Stimulated activated CD8-positive, alpha-beta memory T cell treated with anti-CD3 and anti-CD28 coated beads, Interleukin-4, amount 100 ng/mL, for 24 hours (primary cell): ENCODE data around the gene IL4R.
"Not testable (repeated sequence)": the region's sequence is repeated elsewhere in the genome, so short reads cannot be mapped to it uniquely, and the experiment has no call there.

ENCODE experiments used
- DNase-seq: peaks from one replicate; pipeline ENCODE4 v3.0.0-alpha.2; 2020; ENCODE audit warnings: low read depth

Gene IL4R

DNA sequence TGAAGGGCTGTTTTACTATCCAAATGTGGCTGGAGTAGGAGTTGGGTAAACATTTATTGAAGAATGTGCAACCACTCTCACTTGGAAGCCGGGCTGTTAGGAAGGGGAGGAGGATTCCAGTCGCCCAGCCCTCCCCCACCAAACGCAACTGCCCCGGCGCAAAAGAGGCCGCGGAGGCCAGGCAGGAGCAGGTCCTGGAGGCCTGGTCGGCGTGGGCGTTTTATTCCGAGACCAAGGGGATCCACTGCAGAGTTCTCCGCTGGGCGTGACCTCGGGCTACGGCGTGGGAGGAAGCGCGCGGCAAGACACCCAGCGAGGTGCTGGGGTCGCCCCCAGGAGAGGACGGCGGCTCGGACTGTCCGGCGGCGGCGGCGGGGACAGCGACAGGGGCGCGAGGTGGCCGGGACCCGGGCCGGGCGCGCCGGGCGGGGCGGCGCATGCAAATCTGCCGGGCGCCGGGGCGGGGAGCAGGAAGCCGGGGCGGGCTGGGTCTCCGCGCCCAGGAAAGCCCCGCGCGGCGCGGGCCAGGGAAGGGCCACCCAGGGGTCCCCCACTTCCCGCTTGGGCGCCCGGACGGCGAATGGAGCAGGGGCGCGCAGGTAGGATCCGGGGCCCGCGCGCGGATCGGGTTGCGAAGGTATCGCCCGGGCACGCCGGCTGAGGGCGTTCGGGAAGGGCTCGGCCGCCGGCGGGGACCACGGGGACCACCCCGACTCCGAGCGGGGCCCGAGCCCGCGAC lies at the start of gene IL4R:
TSS of gene IL4R (plus strand) at position 553 of the 739 bp plus-strand sequence. CDS start 26,230 bp downstream, outside the sequence.
- peak; percentile 59 for DNase-seq

DNA sequence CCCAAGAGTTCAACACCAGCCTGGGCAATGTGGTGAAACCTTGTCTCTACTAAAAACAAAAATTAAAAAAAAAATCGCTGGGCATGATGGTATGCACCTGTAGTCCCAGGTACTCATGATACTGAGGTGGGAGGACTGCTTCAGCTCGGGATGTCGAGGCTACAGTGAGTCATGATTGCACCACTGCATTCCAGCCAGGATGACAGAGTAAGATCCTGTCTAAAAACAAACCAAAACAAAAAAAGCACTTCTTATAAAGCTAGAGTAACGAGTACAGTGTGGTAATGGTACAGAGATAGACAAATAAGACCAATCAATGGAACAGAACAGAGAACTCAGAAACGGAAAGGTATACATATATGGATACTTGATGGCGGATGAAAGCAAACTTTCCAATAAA lies 49.6 kb upstream of the IL4R start:
- DNase-seq = no peak

DNA sequence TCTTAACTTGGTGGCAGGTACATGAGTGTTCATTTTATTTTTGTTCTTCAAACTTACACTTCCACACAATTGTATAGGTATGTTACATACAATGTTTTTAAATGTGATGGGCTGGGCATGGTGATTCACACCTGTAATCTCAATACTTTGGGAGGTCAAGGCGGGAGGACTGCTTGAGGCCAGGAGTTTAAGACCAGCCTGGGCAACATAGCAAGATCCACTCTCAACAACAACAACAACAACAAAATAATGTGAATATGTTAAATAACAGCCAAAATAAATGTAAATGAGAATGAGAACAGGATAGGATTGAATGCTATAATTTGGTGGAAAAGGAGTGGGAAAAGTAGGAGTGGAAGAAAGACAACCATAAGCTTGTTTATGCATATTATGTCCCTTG lies 47.8 kb upstream of the IL4R start:
- no peak for DNase-seq

DNA sequence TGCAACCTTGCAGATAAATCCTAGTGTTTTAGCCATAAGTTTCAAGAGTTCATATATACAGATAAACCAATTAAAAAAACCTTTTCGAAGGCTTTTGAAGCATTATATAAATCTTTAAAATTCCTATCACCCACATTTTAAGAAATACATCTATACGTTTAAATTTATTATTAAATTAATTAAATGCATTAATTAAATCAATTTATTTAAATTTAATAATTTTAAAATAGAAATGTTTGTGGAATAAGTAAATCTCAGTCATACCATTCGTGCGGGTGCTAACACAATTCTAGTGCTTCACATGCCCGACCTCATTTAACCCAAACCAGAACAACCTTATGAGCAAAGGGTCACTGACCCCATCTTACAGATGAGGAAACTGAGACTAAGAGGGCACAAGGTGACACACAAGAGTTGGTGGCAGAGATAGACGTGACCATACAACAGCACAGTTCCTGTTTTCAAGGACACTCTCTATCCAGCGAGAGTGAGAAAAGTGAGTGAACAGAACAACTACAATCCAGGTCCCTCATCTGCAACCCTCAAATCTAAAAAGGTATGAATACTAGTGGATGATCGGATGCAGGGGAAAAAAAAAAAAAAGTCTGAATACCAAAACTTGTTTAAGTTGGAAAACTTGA lies 46.6 kb upstream of the IL4R start:
- DNase-seq = no peak

DNA sequence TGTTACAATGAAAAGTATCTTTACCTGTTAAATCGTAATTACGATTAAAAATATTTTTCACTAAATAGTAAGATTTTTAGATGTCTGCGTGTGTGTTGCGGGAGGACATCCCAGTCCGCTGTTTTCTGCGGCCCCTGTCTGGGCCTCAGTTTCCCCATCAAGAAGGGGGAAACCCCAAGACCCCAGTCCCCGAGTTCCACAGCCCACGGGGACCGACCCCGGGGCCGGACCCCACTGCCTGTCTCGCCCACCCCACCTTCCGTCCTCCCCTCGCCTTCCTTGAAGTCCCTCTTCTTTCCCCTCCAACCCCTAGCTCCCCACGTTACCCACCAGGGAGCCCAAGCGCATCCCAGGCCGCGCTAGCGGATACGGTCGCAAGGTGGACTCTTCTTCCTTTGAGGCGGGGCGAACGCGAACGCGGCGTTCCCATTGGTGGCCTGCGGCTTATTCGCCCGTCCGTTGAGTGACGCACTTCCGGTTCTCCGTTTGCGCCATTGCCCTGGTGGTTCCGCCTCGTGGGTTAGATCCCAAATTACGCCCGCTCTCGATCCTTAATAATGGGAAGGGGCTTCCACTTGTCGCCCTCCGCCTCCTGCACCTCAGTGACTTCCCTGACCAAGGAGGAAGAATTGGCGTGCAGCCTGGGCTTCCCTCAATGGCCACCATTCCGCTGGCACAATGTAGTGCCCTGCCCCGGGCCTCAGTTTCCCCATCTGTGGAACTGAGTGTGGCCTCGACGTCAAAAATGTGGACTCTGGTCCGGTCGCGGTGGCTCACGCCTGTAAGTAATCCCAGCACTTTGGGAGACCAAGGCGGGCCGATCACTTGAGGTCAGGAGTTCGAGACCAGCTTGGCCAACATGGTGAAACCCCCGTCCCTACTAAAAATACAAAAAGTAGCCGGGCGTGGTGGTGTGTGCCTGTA lies 45.1 kb upstream of the IL4R start, which contains the start of gene NSMCE1:
TSS of gene NSMCE1 (minus strand) at position 397 of the 924 bp plus-strand sequence. CDS start 11,202 bp downstream, outside the sequence.
- DNase-seq = peak; percentile 97

DNA sequence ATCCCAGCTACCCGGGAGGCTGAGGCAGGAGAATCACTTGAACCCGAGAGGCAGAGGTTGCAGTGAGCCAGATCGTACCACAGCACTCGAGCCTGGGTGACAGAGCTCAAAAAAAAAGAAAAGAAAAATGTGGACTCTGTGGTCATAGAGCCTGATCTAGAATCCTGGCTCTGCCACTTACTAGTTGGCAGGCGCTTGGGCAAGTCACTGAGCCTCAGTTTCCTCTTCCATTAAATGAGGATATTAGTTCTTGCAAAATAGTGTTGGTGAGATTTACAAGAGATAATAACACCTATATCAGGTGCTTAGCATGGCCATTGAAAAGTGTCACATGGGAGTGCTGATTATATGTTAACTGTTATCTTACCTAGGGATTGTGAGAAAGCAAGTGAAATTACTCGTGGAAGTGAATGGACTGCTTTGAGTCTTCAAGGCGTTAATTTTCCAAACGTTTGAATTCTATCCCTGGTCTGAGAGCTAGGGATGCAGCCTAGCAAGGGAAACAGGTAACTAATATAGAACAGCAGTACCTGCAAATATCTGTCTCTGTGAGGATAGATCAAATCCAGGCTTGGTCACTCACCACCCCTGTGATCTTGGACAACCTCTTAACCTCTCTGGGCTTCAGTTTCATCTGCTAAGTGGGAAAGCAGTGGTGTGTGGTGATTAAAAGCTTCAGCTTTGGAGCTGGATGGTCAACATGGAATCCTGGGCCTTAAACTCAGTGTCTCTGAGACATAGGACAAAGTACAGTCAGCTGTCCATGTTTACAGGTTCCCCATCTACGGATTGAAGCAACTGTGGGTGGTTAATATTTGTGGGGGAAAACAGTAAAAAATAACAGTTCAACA lies 44.2 kb upstream of the IL4R start:
- no peak for DNase-seq

DNA sequence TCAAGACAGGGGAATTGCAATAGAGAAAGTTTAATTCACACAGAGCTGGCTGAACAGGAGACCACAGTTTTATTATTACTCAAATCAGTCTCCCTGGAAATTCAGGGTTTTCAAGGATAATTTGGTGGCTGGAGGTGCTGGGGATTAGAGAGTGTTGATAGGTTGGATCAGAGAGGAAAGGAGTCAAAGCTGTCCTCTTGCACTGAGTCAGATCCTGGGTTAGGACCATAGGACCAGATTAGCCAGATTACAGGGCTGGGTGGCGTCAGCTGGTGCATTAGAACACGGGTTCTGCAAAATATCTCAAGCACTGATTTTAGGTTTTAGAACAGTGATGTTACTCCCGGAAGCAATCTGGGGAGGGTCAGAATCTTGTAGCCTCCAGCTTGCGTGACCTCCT lies 43.4 kb upstream of the IL4R start:
- no peak for DNase-seq

DNA sequence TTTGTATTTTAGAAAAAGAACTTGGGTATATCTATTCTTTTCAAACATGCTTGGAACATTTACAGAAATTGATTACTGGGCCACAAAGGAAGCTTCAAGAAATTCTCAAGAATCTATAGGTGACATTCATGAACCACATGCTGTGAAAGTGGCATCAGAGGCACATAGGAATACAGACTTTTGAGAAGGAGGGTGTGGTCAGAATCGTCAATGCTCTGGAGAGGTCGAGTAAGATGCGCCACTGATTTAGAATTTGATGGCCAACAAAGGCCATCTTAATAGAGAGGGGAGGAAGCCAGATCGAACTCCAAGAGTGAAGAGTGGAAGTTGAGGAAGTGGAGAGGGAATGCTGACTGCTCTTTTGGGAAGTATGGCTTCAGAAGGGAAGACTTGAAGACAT lies 41.7 kb upstream of the IL4R start:
- DNase-seq = no peak

DNA sequence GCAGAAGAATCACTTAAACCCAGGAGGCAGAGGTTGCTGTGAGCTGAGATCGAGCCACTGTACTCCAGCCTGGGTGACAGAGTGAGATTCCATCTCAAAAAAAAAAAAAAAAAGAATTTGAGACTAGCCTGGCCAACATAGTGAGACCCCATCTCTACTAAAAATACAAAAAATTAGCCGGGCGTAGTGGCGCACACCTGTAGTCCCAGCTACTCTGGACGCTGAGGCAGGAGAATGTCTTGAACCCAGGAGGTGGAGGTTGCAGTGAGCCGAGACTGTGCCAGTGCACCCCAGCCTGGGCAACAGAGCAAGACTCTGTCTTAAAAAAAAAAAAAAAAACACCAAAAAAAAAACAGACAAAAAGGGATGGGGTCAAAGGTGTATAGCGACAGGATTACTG lies 41.1 kb upstream of the IL4R start:
- not testable (repeated sequence) for DNase-seq

DNA sequence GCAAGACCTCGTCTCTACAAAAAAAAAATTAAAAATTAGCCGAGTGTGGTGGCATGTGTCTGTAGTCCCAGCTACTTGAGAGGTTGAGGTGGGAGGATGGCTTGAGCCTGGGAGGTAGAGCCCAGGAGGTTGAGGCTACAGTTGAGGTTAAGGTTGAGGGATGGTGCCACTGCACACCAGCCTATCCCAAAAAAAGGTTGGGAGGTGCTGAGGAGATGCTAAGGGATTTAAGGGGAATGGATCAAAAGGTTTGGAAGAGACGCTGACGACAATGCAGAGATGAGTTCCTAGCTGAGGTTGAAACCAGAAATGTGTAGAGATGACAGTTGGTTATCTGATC lies 40.5 kb upstream of the IL4R start:
- no peak for DNase-seq

DNA sequence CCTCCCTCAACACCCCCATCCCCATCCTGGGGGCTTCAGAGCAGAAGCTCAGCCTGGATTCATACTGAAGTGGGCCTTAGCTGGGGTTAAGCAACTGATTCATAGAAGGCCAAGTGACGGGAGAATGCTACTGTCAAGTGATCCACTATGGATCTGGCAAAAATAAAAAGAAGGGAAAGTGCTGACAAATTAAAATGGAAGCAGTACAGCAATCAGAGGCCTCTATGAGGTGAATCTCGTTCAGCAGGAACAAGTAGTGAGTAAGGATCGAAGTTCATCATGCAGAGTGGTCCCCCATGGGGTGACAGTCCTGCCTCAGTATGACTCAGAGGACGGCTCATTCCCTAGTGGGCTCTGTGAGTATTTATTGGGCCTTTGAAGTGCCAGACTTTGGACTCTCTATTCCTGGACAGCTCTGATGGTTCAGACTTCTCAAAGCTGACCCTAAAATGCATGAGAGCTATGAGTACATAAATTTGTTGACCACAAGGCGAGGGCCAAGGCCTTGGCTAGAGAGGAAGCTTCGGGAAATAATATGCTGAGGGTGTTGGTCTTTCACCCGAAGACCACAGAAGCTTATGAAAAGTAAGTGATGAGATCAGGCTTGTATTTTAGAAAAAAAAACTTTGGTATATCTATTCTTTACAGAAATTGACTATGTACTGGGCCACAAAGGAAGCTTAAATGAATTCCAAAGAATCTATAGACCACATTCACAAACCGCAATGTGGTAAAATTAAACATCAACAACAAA lies 39.9 kb upstream of the IL4R start:
- DNase-seq = no peak

DNA sequence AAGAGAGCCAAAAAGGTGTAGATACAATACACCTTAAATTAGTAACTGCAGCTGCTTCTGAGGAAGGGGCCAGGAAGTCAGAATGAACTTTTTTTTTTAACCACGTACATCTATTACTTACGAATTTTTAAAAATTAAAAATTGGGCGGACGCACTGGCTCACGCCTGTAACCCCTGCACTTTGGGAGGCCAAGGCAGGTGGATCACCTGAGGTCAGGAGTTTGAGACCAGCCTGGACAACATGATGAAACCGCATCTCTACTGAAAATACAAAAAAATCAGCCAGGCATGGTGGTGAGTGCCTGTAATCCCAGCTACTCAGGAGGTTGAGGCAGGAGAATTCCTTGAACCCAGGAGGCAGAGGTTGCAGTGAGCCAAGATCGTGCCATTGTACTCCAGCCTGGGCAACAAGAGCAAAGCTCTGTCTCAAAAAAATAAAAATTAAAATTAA lies 39.3 kb upstream of the IL4R start:
- DNase-seq = not testable (repeated sequence)

DNA sequence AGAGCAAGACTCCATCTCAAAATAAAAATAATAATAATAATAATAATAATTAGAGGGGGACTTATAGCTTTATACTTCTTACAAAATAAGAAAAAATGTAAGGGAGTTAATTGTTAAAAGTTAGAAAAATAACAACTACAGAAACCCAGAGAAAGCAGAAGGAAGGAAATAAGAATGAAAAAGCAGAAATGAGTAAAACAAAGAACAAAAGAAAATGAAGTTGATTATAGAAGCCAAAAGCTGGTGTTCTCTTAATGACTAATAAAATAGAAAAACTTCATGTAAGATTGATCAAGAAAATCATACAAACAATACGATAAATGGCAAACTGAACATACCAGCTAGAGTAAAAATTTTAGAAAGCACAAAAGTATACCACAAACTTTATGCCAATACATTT lies 38.4 kb upstream of the IL4R start:
- DNase-seq = no peak

DNA sequence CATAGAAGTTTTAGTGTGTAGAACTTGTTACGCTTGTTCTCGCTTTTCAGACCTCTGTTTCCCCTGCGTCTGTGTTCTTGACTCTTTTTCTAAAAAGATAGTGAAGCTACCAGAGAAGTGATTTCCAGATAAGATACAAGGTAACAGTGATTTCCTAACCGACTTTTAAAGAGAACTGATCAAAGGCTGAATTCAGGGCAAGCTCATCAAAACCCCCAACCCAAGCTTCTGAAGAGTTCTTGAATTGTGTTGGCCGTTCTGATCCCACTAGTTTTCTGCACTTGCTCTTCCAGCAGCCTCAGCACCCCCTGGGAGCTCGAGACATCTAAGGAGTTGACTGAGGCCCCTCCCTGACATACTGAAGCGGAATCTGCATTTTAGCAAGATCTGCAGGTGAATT lies 32.5 kb upstream of the IL4R start:
- DNase-seq = no peak

DNA sequence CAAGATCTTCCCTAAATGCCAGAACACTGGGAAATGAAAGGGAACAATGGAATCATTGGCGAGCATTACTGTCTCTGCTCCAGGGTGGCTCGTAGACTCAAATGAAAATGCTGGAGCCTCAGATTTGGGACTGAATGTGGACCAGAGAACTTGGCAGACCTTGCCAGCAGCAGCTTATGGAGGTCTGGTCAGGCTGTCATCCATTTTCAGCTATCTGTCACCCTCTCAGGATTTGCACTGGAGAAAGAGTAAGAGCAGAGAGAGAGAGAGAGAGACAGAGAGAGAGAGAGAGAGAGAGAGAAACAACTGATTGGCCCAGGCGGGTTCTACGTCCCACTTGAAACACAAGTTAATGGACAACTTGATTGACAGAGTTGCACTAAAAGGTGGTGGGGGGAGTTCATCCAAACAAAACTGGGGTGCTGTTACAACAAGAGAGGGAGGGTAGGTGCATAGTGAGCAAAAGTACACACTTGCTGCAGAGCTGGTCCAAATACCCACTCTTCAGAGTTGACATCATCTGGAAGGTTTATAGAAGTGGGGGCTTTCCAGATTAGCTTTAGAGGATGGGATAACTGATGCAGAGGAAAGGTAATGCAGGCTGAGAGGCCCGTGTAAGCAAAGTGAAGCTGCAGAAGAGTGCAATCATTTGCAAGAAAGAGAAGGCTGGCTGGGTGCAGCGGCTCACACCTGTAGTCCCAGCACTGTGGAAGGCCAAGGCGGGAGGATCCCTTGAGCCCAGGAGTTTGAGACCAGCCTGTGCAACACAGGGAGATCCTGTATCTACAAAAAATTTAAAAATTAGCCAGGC lies 28.7 kb upstream of the IL4R start:
- no peak for DNase-seq

DNA sequence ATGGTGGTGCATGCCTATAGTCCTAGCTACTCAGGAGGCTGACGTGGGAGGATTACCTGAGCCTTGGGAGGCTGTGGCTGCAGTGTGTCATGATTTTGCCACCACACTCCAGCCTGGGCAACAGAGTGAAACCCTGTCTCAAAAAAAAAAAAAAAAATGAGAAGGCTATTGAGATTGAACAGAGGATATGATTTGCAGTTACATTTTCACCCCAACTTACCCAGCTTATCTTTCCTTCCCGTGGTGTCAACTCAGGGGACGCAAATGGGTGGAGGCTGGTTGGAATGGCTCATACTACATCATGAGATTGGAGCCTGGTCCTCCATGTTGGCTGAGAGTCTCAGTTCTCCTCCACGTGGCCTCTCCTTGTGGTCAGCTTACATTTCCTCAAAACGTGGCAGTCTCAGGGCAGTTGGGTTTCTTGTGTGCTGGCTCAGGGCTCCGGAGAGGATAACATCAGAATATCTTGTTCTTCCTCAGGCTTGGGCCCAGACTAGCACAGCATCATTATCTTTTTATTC lies 28.0 kb upstream of the IL4R start:
- DNase-seq = no peak

DNA sequence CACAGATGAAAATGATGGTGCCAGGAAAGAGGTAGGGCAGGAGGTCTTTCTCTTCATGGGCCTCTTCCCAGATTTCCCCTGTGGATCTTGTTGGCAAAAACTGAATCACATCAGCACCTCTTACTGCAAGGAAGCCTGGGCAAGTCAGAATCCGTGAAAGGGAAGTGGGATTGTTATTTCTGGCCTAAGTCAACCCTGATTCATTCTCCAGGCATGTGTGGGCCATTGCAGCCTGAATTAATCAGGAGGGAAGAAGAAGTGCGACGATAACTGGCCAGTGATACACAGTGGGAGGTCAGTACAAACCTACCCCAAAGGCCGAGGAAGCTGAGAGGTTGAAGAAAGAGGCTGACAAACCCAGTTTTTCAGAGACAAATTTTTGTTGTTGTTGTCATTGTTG lies 27.3 kb upstream of the IL4R start:
- no peak for DNase-seq

DNA sequence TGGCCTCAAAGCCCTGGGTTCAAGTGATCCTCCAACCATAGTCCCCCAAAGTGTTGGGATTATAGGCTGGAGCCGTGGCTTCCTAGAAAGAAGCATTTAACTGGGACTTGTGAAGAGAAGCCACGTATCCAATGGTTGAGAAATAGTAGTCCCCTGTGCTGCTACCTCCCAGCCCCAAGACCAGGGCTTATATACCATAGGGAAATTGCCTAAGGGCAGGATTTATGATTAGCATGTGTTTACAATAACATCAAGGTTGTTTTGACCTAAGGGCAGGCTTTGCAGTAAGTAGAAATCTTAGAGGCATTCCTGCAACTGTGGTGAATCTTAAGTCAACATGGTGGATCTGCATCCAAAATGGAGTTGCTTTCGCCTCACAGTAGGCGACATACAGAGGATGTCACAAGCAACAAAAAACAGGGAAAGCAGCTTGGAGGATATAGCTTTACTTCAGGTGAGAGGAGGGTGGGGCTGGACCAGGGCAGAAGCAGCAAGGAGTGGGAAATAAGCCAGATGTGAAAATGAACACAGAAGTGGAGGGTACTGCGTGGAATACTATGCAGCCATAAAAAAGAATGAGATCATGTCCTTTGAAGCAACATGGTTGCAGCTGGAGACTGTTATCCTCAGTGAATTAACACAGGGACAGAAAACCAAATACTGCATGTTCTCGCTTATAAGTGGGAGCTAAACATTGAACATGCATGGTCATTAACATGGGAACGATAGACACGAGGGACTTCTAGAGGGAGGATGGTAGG lies 26.5 kb upstream of the IL4R start:
- no peak for DNase-seq

DNA sequence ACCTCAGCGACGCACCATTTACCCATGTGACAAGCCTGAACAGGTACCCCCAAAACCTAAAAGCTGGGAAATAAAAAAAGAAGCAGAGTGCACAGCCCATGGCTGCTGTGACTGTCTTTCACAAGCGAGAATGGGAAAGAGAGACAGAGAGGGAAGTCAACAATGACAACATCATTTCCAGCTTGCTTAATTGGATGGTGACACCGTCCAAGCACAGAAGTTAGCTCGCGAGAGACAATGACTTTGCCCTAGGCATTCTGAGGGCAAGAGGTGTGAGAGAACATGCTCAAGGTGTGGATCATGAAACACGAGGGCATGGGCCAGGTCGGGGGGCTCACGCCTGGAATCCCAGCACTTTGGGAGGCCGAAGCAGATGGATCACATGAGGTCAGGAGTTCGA lies 25.9 kb upstream of the IL4R start:
- DNase-seq = no peak
